ENCODE data around the gene TNIK. TPM values are rescaled to one million over a fixed set of nuclear protein-coding genes. Genes with fewer than 3 reads are reported as not detected.

The TNIK gene
- total and polyA plus RNA-seq, 2 of the 4 experiments (the other 2 are of a cell fraction) = 3.4 to 6.3 TPM

- TF ChIP-seq CEBPB (IDR thresholded peaks at IDR 0.05; ENCODE audit: low read depth, low read length) = no peak
These were observed 4.3 kb downstream of the TNIK start (continued) for GRCh38 chr3:171455603-171456550.

DNA sequence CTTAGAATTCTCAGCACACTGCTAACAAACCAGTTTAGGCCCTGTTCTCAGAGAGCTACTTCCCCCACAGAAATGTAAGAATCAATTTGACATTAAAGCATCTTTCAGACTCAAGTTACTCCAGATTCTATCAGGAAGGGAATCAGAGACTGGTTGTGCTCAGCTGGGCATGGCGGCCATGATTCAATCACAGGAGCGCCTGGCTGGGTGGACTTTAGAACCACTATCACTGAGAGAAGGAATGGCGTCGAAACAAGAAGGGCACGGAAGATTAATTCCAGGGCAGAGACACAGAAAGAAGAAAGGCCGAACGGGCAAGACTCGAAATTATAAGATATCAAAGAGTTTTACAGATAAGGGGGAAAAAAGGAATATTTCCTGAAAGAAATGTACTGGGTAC, 6.2 kb downstream of the TNIK start:
- no peak overlapping the region for H3K27ac ChIP-seq (ENCODE audit: insufficient read depth, low read length)
- H2AFZ ChIP-seq (replicated peaks; ENCODE audit: low read length, poor library complexity) = no peak overlapping the region
- H3K4me3 ChIP-seq (ENCODE audit: insufficient read depth, low read depth, low read length) = no peak overlapping the region
- ATAC-seq (ENCODE audit: low read depth) = no peak
- H2AK5ac ChIP-seq (ENCODE audit: low read depth, low read length) = no peak overlapping the region
- H2BK15ac ChIP-seq (ENCODE audit: low read depth, low read length) = no peak overlapping the region
- no peaks in the 10 kb centered on the region for H3K36me3 ChIP-seq (ENCODE audit: control insufficient read depth, insufficient read depth, low read length)
- no peak overlapping the region for H4K91ac ChIP-seq (ENCODE audit: insufficient read depth, low read depth, low read length)
- H2BK20ac ChIP-seq (ENCODE audit: low read depth, low read length) = no peak overlapping the region
- H3K4me2 ChIP-seq (ENCODE audit: low read depth, low read length) = no peak overlapping the region
- H3K56ac ChIP-seq (ENCODE audit: extremely low read depth, insufficient read depth, low read length) = no peak overlapping the region
- intact Hi-C loops (cut with micrococcal nuclease) = no loop called here
- dilution Hi-C loops (cut with HindIII; ENCODE audit: low sequenced_read_pairs, unreplicated experiment) = no loop called here
- 100% methylated on average over 5 of the region's 8 CpGs; no CpG with 5 or more reads in 1 of the 2 experiments for WGBS, 2 experiments (ENCODE audit: extremely low coverage in 2 of 2, insufficient read length in 1 of 2)
- no peak overlapping the region for H2BK120ac ChIP-seq (ENCODE audit: low read depth, low read length)
- no peaks in the 10 kb centered on the region for H3K27me3 ChIP-seq (ENCODE audit: control insufficient read depth, insufficient read depth, low read length)
- in situ Hi-C loops (cut with MboI; ENCODE audit: low sequenced_read_pairs) = no loop called here
- no peak for DNase-seq
- no peak overlapping the region for H2AK9ac ChIP-seq (replicated peaks; ENCODE audit: low read depth, low read length, poor library complexity)
- BruUV-seq (replicated peaks) = no TSS peak
- H3K4me1 ChIP-seq (ENCODE audit: control insufficient read depth, insufficient read depth, low read length) = peaks cover 3% of the 10 kb centered on the region
- H3K23ac ChIP-seq (ENCODE audit: low read depth, low read length) = no peak overlapping the region
- no peak overlapping the region for H3K14ac ChIP-seq (replicated peaks; ENCODE audit: low read depth, low read length)
- H3K9me1 ChIP-seq (ENCODE audit: insufficient read depth, low read length) = no peaks in the 10 kb centered on the region
- H3K4ac ChIP-seq (ENCODE audit: low read depth, low read length) = no peak overlapping the region
- no peak overlapping the region for H3K18ac ChIP-seq (ENCODE audit: low read depth, low read length)
- H4K5ac ChIP-seq (ENCODE audit: low read depth, low read length) = no peak overlapping the region
- TF ChIP-seq SMC3 (IDR thresholded peaks at IDR 0.05; ENCODE audit: low read depth, low read length) = no peak
- TF ChIP-seq MXI1 (IDR thresholded peaks at IDR 0.05; ENCODE audit: borderline replicate concordance, low read depth, low read length) = no peak
- TF ChIP-seq RAD21 (IDR thresholded peaks at IDR 0.05; ENCODE audit: low read length) = no peak
- no peak for TF ChIP-seq RCOR1 (IDR thresholded peaks at IDR 0.05; ENCODE audit: insufficient replicate concordance, low read length)
- TF ChIP-seq RFX5 (IDR thresholded peaks at IDR 0.05; ENCODE audit: low read depth, low read length) = no peak
- no peak for TF ChIP-seq FOS (IDR thresholded peaks at IDR 0.05; ENCODE audit: low read depth, low read length)
- no peak overlapping the region for H4K8ac ChIP-seq (ENCODE audit: low read depth in 2 of 2, low read length in 2 of 2)
- H3K9ac ChIP-seq (ENCODE audit: low read depth, low read length) = no peak overlapping the region
- H3K9me3 ChIP-seq (ENCODE audit: control insufficient read depth, insufficient read depth, low read length) = no peaks in the 10 kb centered on the region
- CTCF ChIA-PET = no interaction called here
- POLR2A ChIA-PET (ENCODE audit: unreplicated experiment) = no interaction called here
- H3K79me1 ChIP-seq (ENCODE audit: low read depth in 1 of 2, low read length in 2 of 2) = peaks cover 2 to 5% of the 10 kb centered on the region in 2 experiments; a peak in 2 of 4 replicates
- no peak overlapping the region for H2BK5ac ChIP-seq (ENCODE audit: low read depth, low read length, poor library complexity, severe bottlenecking)
- H4K20me1 ChIP-seq (ENCODE audit: insufficient read depth, low read length) = no peaks in the 10 kb centered on the region

All from IMR-90 (cell line).